K562 (cell line): Measurements from ENCODE around the gene ECSIT. TPM values are rescaled to one million over a fixed set of nuclear protein-coding genes. Genes with fewer than 3 reads are reported as not detected.

Experiments used
- BCL6 ChIP-seq: fragments of 250-450 bp; sonication (Bioruptor Pico); IDR thresholded peaks from 2 replicates; pipeline ENCODE4 v1.4.0; 2020
- ELF2 ChIP-seq: fragments of 250-450 bp; sonication (Bioruptor Pico); IDR thresholded peaks from 2 replicates; pipeline ENCODE4 v1.5.0; 2021; ENCODE audit warnings: mild to moderate bottlenecking
- GTF2A2 ChIP-seq: IDR thresholded peaks from 2 replicates; pipeline ENCODE4 v1.6.1; 2016; ENCODE audit warnings: mild to moderate bottlenecking, missing genetic modification characterization, missing compliant biosample characterization
- MCM2 ChIP-seq: fragments of 450-650 bp; IDR thresholded peaks from 2 replicates; pipeline ENCODE4 v1.6.1; 2017; ENCODE audit warnings: low read depth, mild to moderate bottlenecking
- PRPF4 ChIP-seq: fragments of 200-400 bp; formaldehyde crosslinking; IDR thresholded peaks from one replicate; pipeline ENCODE4 v1.6.1; 2017; ENCODE audit warnings: low read length, low read depth, mild to moderate bottlenecking; ENCODE audit not compliant: insufficient read depth, poor library complexity, severe bottlenecking
- SIN3B ChIP-seq: fragments of 450-650 bp; IDR thresholded peaks from 2 replicates; pipeline ENCODE4 v1.6.1; 2017; ENCODE audit warnings: low read depth, mild to moderate bottlenecking, moderate library complexity
- ZNF431 ChIP-seq: sonication (generic); formaldehyde crosslinking; IDR thresholded peaks from 2 replicates; pipeline ENCODE4 v1.8.0; 2022; ENCODE audit warnings: mild to moderate bottlenecking, missing genetic modification reagents
- polyA plus RNA-seq, 8 experiments: library from polyadenylated mRNA; depleted of rRNA in 4 of 8; stranded (reverse) in 5 of 8; unstranded in 3 of 8; fragments of >200 nt; fragmentation: Nextera tagmentation in 2 of 8; fragmentation: Illumina TruSeq in 1 of 8; extraction: Ambion mirVana in 2 of 8; extraction: Trizol in 1 of 8; gene quantifications; 2 replicates each; pipeline versions ENCODE4 v1.2.1 to v1.2.3, GENCODE V29; 2011 to 2014; ENCODE audit warnings: inconsistent platforms in 1 of 8, missing spikeins in 1 of 8
- total RNA-seq, 7 experiments: library from RNA; depleted of rRNA in 6 of 7; stranded (reverse); fragments of >200 nt in 6 of 7; fragmentation: Illumina TruSeq in 2 of 7; extraction: Trizol in 2 of 7; gene quantifications; 2 replicates each; pipeline versions ENCODE4 v1.2.1 to v1.2.3, GENCODE V29; 2011 to 2021; ENCODE audit warnings: low replicate concordance in 1 of 7
- TF ChIP-seq, protein P1 (sequence below): fragments of 250-450 bp; sonication (Bioruptor Pico); IDR thresholded peaks from 2 replicates; pipeline ENCODE4 v1.9.0; 2021; ENCODE audit warnings: mild to moderate bottlenecking
- TF ChIP-seq, protein P2 (sequence below): sonication (generic); formaldehyde crosslinking; IDR thresholded peaks from 2 replicates; pipeline ENCODE4 v1.8.0; 2022; ENCODE audit warnings: missing genetic modification reagents, mild to moderate bottlenecking, borderline replicate concordance
- TF ChIP-seq, protein P3 (sequence below): fragments of 250-450 bp; sonication (Bioruptor Pico); IDR thresholded peaks from 2 replicates; pipeline ENCODE4 v1.4.0; 2020; ENCODE audit warnings: borderline replicate concordance
- TF ChIP-seq, protein P4 (sequence below): fragments of 200-600 bp; sonication (generic); IDR thresholded peaks from one replicate; pipeline ENCODE4 v1.6.1; 2012; ENCODE audit warnings: mild to moderate bottlenecking, low read depth, low read length, inconsistent platforms

ECSIT gene
- total and polyA plus RNA-seq, 9 of the 15 experiments (the other 6 are each of a cell fraction or from before 2014, with no cell fraction given), result 1.1 to 82.5 (median 43.9) TPM

DNA sequence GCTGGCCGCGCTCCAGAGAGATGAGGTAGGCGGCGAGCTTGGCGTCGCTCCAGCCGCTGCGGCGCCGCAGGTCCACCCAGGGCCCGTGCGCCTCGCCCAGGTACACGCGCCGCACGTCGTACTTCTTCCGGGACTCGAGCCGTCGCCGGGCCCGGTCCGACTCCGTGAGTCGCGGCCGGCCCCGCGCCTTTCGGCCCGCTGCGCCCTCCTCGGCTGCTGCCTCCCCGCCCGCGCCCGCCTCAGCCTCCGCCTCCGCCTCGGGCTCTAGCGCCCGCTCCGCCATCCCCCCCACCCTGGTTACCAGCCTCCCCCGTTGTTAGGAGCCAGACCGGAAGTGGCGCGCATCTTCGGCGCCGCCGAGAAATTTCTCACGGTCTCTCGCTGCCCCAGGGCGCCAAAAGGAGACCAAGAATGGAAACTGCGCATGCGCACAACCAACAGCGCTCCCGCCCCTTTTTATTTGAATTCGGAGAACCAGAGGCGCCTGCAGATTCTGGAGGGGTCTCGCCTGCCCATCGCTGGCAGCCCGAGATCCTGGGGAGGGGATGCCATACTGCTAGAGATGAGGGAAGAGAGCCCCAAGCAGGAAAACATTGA lies 23.3 kb downstream of the ECSIT start, which contains the start of gene ZNF653 (continued):
- TF ChIP-seq, protein P1, sequence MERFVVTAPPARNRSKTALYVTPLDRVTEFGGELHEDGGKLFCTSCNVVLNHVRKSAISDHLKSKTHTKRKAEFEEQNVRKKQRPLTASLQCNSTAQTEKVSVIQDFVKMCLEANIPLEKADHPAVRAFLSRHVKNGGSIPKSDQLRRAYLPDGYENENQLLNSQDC (CRISPR knock-in tag), result 0 out of 2 replicates have a peak, but pooled peaks have one; percentile 36
- TF ChIP-seq PRPF4, result no peak
- peak; percentile 65 for TF ChIP-seq SIN3B
- no peak for TF ChIP-seq GTF2A2 (tag)
- TF ChIP-seq MCM2, result no peak
- TF ChIP-seq, protein P2, sequence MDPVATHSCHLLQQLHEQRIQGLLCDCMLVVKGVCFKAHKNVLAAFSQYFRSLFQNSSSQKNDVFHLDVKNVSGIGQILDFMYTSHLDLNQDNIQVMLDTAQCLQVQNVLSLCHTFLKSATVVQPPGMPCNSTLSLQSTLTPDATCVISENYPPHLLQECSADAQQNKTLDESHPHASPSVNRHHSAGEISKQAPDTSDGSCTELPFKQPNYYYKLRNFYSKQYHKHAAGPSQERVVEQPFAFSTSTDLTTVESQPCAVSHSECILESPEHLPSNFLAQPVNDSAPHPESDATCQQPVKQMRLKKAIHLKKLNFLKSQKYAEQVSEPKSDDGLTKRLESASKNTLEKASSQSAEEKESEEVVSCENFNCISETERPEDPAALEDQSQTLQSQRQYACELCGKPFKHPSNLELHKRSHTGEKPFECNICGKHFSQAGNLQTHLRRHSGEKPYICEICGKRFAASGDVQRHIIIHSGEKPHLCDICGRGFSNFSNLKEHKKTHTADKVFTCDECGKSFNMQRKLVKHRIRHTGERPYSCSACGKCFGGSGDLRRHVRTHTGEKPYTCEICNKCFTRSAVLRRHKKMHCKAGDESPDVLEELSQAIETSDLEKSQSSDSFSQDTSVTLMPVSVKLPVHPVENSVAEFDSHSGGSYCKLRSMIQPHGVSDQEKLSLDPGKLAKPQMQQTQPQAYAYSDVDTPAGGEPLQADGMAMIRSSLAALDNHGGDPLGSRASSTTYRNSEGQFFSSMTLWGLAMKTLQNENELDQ, result no peak
- TF ChIP-seq ZNF431 (CRISPR knock-in tag), result peak; percentile 57
- TF ChIP-seq, protein P3, sequence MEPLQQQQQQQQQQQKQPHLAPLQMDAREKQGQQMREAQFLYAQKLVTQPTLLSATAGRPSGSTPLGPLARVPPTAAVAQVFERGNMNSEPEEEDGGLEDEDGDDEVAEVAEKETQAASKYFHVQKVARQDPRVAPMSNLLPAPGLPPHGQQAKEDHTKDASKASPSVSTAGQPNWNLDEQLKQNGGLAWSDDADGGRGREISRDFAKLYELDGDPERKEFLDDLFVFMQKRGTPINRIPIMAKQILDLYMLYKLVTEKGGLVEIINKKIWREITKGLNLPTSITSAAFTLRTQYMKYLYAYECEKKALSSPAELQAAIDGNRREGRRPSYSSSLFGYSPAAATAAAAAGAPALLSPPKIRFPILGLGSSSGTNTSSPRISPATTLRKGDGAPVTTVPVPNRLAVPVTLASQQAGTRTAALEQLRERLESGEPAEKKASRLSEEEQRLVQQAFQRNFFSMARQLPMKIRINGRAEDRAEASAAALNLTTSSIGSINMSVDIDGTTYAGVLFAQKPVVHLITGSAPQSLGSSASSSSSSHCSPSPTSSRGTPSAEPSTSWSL (CRISPR knock-in tag), result no peak
- TF ChIP-seq ELF2, result peak; percentile 52; the same call in 1 of the 2 replicates
- no peak for TF ChIP-seq BCL6 (CRISPR knock-in tag)
- TF ChIP-seq, protein P4, sequence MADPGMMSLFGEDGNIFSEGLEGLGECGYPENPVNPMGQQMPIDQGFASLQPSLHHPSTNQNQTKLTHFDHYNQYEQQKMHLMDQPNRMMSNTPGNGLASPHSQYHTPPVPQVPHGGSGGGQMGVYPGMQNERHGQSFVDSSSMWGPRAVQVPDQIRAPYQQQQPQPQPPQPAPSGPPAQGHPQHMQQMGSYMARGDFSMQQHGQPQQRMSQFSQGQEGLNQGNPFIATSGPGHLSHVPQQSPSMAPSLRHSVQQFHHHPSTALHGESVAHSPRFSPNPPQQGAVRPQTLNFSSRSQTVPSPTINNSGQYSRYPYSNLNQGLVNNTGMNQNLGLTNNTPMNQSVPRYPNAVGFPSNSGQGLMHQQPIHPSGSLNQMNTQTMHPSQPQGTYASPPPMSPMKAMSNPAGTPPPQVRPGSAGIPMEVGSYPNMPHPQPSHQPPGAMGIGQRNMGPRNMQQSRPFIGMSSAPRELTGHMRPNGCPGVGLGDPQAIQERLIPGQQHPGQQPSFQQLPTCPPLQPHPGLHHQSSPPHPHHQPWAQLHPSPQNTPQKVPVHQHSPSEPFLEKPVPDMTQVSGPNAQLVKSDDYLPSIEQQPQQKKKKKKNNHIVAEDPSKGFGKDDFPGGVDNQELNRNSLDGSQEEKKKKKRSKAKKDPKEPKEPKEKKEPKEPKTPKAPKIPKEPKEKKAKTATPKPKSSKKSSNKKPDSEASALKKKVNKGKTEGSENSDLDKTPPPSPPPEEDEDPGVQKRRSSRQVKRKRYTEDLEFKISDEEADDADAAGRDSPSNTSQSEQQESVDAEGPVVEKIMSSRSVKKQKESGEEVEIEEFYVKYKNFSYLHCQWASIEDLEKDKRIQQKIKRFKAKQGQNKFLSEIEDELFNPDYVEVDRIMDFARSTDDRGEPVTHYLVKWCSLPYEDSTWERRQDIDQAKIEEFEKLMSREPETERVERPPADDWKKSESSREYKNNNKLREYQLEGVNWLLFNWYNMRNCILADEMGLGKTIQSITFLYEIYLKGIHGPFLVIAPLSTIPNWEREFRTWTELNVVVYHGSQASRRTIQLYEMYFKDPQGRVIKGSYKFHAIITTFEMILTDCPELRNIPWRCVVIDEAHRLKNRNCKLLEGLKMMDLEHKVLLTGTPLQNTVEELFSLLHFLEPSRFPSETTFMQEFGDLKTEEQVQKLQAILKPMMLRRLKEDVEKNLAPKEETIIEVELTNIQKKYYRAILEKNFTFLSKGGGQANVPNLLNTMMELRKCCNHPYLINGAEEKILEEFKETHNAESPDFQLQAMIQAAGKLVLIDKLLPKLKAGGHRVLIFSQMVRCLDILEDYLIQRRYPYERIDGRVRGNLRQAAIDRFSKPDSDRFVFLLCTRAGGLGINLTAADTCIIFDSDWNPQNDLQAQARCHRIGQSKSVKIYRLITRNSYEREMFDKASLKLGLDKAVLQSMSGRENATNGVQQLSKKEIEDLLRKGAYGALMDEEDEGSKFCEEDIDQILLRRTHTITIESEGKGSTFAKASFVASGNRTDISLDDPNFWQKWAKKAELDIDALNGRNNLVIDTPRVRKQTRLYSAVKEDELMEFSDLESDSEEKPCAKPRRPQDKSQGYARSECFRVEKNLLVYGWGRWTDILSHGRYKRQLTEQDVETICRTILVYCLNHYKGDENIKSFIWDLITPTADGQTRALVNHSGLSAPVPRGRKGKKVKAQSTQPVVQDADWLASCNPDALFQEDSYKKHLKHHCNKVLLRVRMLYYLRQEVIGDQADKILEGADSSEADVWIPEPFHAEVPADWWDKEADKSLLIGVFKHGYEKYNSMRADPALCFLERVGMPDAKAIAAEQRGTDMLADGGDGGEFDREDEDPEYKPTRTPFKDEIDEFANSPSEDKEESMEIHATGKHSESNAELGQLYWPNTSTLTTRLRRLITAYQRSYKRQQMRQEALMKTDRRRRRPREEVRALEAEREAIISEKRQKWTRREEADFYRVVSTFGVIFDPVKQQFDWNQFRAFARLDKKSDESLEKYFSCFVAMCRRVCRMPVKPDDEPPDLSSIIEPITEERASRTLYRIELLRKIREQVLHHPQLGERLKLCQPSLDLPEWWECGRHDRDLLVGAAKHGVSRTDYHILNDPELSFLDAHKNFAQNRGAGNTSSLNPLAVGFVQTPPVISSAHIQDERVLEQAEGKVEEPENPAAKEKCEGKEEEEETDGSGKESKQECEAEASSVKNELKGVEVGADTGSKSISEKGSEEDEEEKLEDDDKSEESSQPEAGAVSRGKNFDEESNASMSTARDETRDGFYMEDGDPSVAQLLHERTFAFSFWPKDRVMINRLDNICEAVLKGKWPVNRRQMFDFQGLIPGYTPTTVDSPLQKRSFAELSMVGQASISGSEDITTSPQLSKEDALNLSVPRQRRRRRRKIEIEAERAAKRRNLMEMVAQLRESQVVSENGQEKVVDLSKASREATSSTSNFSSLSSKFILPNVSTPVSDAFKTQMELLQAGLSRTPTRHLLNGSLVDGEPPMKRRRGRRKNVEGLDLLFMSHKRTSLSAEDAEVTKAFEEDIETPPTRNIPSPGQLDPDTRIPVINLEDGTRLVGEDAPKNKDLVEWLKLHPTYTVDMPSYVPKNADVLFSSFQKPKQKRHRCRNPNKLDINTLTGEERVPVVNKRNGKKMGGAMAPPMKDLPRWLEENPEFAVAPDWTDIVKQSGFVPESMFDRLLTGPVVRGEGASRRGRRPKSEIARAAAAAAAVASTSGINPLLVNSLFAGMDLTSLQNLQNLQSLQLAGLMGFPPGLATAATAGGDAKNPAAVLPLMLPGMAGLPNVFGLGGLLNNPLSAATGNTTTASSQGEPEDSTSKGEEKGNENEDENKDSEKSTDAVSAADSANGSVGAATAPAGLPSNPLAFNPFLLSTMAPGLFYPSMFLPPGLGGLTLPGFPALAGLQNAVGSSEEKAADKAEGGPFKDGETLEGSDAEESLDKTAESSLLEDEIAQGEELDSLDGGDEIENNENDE, result no peak
